Amniotic stem cell (primary cell): ENCODE results near the gene DHDH.
A peak's percentile ranks its signal among the peaks of the same experiment; 100 is the strongest.

Source experiments
- DNase-seq: peaks from one replicate; lab custom pipeline; 2025; lab: John Stamatoyannopoulos, UW

The DHDH gene

DNA sequence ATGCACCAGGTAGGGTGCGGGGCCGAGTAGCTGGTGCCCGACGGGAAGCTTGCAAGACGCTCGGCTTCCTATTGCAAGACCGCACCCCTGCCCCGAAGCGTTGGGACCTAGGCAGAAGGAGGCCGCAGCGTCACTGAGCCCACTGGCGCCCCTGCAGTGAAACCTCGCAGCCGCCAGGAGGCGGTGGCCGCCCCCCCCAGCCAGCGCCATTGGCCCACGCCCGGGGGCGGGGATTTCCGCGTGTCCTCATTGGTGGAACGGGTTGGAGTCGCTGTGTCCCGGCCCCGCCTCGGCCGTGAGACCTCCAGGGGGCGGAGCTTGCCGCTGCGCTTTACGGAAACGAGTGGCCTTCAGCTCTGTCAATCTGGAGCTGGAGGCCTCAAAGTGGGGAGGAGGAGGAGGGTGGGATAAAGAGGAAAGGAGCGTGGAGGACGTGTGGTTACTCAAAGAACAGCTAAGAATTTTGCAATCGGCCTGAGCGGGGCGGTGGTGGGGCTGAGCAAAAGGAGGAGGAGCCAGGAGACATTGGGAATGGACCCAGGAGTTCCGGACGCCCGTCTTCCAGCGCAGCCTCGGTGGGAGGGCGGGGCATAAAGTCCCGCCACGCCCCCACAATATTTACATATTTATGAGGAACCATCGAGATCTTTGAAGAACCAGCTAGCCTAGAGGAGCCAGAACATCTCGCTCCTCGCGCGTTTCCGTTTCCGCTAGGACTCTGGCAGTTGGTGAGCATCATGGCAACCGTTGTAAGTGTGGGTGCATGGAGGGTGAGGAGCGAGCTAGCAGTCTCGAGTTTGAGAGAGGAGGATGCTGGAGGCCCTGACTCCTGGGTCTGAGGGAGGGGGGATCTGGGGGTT is 59.9 kb downstream of the DHDH start, which contains the start of the genes GYS1 and RUVBL2:
GYS1 (minus strand) TSS at position 135 of the 860 bp plus-strand sequence. CDS start 197 bp downstream, outside the sequence.
RUVBL2 (plus strand) TSS at position 713 of the 860 bp plus-strand sequence; CDS start at position 738, 25 bp downstream.
- peak; percentile 100 for DNase-seq

DNA sequence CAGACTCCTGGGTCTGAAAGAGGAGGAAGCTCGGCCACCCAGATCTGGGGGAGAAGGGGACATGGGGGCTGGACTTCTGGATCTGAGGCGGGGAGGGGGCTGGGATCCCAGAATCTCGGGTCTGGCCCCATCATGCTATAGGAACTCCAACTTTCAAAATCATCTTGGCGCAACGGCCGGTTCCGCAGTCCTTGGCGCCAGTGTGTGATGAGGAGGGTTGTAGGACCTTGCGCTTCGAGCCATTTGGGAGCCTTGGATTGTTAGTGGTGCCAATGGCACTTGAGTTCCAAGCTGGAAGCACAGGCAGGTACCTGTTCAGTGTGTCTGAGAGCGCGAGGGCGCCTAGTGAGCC is 60.5 kb downstream of the DHDH start:
- no peak for DNase-seq
